GM12864 (cell line): ENCODE data around the gene AFF1.

ENCODE experiments used
- DNase-seq: peaks from one replicate; pipeline ENCODE4 v3.0.0-alpha.2; 2011; ENCODE audit warnings: low read depth
- H3K4me3 ChIP-seq: 2 replicates; pipeline ENCODE4 v1.5.1; 2011; ENCODE audit warnings: mild to moderate bottlenecking, low read depth, low read length, control low read depth
- CTCF ChIP-seq: IDR thresholded peaks from 2 replicates; pipeline ENCODE4 v1.5.1; 2011; ENCODE audit warnings: low read depth, mild to moderate bottlenecking, moderate library complexity, low read length, control low read depth, inconsistent platforms; ENCODE audit errors: missing control alignments

The AFF1 gene

GRCh38 chr4:86963697-86964096, 28.9 kb downstream of the AFF1 start:
- DNase-seq, result no peak
- H3K4me3 ChIP-seq, result no peak overlapping the region
- no peak for TF ChIP-seq CTCF

GRCh38 chr4:86965019-86965976, 30.5 kb downstream of the AFF1 start:
- H3K4me3 ChIP-seq, result no peak overlapping the region
- no peak for DNase-seq
- no peak for TF ChIP-seq CTCF

- H3K4me3 ChIP-seq, result no peak overlapping the region
- DNase-seq, result no peak
- no peak for TF ChIP-seq CTCF
Measured at GRCh38 chr4:86967073-86967472, 32.3 kb downstream of the AFF1 start.

- no peak overlapping the region for H3K4me3 ChIP-seq
- no peak for TF ChIP-seq CTCF
- no peak for DNase-seq
Measured at GRCh38 chr4:86967798-86968197, 33.0 kb downstream of the AFF1 start.

DNA sequence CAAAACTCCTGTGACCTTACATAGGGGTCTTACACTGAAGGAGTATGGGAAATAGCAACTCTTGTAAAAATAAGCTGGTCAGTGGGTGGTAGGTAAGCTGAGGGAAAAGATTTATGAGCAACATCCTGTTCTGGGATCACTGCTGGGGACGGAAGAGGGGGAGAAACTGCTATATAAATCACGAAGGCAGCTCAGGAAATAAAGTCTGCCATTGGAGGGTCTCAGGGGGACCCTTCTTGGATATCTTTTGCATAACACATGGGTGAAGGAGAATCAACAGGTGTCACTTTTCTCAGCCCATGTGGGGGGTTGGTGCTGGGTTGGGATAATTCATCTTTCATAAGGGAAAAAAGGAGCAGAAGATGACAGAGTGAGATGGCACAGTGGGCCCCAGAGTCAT, 33.7 kb downstream of the AFF1 start:
- TF ChIP-seq CTCF, result no peak
- no peak overlapping the region for H3K4me3 ChIP-seq
- DNase-seq, result no peak

- no peak for DNase-seq
- no peak overlapping the region for H3K4me3 ChIP-seq
- no peak for TF ChIP-seq CTCF
Measured at GRCh38 chr4:86970447-86971354, 35.9 kb downstream of the AFF1 start.
